SW 1271 (cell line): ENCODE results near the gene NCKAP5.
"Not testable (repeated sequence)": the region's sequence is repeated elsewhere in the genome, so short reads cannot be mapped to it uniquely, and the experiment has no call there.

Experiments
- DNase-seq, 2 experiments: peaks; one replicate each; lab custom pipeline; 2025; lab: John Stamatoyannopoulos, UW

The NCKAP5 gene

DNA sequence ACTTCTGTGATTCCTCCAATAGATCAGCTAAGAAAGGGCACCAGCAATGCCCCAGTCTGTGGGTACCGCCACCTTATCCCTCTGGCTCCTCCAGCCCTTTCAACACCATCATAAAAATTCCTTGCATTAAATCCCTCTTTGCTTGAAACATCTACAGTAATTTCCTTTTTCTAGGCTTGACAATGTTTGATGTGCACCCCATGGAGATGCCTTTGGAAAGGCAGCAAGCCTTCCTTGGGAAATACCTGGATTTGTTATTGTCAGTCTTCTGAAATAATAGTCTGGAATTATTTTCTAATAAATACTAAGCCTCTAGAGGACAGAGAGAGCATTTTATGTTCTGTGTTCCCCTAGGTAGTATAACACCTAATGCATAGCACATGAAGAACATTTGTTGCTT lies 46.1 kb downstream of the NCKAP5 start:
- DNase-seq: no peak

DNA sequence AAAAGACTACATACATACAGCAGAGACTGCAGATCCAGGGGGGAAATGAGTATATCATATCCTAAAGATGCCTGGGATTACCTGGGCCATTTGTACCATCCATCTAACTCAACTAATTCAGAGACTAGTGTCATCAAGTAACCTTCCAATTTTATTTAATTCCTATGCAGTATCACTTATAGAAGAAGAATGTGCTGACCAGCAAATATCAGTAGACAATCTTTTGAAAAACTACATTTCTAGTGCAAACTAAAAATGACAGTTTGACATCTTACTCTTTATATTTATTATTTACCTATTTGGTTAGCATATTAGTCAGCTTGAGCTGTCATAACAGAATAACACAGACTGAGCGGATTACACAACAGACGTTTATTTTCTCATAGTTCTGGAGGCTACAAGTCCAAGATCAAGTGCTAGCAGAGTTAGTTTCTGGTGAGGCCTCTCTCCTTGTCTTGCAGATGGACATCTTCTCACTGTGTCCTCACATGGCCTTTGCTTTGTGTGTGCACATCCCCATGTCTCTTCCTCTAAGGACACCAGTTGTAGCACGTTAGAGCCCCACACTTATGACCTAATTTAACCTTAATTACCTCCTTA lies 47.0 kb downstream of the NCKAP5 start:
- DNase-seq: no peak

DNA sequence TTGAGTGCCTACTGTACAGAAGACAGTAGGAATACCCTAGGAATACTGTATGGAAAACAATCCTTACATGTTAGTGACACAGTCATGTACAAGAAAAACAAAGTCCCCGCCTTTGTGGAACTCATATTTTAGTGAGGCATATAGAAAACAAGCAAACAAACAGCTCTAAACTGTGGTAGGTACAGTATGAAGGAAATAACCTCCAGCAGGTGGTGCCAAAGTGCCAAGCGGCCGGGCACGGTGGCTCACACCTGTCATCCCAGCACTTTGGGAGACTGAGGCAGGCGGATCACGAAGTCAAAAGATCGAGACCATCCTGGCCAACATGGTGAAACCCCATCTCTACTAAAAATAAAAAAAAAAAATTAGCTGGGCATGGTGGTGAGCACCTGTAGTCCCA lies 48.6 kb downstream of the NCKAP5 start:
- DNase-seq: not testable (repeated sequence)

DNA sequence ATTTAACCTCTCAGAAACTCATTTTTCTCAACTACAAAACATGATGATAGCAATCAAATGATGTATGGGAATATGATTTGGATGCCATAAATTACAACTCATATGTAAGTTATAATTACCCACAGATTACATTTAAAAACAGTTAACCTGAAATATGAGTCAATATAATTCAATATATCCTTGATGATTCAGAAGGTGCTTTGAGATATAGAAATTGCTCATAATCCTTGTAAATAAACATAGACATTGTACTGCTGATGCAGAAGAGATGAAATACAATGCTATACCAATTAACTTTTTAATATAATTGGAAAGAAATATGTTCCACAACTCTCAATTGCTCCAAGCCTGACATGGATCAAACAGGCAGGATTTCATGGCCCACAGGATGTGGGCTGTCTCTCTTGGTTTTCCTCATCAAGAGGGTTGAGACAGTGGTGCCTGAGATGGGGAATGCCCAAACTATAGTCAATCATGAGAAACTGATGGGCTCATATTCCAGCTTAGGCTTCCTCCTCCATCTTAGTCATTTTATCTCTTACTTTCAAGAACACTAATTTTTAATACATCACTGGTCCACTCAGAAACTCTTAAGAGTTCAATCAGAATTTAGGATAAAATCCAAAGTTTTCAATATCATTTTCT lies 49.4 kb downstream of the NCKAP5 start:
- no peak for DNase-seq

DNA sequence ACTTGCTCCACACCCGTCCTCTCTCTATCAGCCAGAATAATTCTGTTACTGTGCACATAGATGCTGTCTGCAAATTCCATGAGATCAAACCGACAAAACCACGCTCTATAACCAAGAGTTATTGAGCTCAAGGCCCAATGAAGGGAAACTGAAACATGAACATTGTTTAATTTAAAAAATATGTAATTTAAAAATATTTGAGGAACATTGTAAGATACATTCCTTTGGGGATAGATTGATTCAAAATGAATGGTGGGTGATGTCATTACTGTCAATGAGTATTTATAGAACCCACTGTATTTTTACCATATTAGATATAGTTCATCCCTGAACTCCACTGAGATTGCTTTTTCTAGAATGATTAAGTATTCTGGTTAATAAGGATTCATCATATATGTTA lies 50.4 kb downstream of the NCKAP5 start:
- no peak for DNase-seq

DNA sequence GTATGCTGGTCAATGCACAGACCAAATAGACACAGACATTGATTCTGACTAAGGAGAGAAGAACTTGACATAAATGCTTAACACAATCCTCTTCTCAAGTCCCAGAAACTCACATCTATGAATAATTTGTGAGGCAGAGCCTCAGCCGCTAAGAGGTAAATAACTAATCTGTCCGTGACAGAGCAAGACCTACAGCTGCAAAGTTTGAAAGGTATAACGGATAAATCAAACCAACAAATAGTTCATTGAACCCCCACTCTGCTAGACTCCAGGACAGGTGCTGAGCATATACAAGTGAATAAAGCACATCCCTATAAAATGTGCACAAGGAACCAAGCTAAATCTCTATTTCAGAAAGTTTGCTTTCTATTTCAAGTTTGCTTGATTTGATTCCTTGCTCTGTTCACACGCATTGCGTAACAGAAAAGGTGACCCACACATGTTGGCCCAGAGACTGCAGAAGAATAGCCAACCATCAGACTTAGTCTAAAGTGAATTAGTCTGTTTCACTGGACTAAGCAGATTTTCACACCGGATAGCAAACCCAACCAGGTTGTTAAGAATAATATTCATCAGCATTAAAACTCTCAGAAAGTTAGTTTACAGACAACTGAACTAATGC lies 51.7 kb downstream of the NCKAP5 start:
- DNase-seq: no peak

DNA sequence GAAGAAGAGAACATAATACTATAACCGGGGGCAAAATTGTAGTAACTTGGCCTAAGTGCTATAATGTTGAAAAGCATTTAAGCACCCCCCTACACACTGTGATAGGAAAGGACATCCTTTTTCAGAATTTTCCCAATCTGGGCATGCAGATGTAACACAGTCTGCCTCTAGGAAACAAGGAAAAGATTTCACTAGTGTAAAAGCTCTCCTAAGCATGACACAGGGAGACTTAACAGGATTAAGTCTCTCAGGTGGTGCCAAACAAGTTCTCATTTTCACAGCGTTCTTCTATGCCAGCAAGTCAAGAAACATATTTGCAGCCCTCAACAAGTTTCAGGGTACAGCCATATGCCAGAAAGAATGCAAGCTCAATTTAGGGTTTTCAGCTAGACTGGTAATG lies 53.0 kb downstream of the NCKAP5 start:
- DNase-seq: no peak

DNA sequence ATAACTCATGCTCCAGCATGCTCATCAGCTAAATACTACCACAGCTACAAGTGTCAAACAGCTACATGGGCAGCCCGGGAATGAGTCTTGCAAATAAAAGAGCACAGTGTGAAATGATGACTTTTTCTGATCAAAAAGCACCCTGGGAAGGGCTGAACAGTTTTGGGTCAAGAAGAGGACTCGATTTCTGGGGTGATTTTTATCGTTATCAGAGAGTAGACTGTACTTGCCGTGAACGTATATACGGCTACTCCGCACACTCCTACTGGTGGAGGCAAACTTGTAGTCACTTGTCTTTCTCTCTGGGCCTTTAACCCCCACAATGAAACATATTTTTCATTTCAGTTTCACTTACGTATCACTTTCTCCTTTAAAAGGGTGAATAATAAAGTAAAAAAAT lies 54.4 kb downstream of the NCKAP5 start:
- no peak for DNase-seq

DNA sequence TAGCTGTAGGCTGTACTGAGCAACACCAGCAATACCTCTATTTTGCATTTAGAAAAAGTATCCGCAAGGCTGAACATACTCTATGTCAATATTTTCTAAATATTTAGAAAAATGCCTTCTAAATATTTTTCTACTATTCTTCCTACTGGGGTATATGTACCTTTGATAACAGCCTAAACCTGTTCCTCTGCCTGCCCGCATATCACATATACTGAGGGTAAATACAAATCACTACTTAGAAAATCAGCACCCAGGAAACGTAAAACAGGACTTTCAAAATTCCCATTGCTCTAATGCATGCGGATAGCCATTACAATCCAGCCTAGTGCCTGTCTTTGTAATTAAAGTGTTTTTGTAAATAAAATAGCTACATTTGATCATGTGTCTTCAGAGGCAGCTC lies 56.1 kb downstream of the NCKAP5 start:
- DNase-seq: no peak

DNA sequence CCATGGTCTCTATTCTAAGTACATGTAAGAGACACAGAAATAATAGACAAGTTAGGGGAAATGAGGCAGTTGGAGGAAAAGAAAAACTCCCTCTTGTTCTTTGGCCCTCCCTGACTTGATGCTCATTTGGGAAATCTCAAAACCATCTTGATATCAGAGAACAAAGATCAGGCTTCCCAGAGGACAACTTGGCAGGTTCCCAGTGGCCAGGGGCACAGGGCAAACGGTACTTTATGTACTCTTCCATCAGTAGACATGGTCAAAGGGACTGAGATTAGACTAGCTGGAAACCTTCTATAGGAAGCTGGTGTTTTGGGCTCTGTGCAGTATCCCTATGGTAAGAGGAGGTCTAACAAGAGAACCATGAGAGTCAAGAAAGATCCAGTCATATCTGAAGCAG lies 56.6 kb downstream of the NCKAP5 start:
- DNase-seq: no peak

DNA sequence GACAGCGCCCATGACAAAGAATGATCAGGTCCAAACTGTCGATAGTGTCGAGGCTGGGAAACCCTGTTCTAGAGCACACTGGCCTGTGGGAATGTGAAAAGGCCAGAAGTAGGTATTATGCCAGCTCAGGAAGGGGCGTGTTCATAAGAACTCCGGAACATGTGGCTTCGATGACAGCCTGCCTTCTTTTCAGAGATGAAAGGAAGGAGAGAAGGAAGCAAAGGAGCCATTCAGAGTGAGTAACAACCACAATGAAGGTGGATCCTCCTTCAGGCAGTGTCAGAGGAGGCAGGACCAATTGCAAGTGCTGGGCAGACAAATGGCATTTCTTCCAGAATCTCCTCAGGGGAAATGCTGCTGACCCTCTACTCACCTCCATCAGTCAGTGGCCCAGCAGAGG lies 58.5 kb downstream of the NCKAP5 start:
- no peak for DNase-seq

DNA sequence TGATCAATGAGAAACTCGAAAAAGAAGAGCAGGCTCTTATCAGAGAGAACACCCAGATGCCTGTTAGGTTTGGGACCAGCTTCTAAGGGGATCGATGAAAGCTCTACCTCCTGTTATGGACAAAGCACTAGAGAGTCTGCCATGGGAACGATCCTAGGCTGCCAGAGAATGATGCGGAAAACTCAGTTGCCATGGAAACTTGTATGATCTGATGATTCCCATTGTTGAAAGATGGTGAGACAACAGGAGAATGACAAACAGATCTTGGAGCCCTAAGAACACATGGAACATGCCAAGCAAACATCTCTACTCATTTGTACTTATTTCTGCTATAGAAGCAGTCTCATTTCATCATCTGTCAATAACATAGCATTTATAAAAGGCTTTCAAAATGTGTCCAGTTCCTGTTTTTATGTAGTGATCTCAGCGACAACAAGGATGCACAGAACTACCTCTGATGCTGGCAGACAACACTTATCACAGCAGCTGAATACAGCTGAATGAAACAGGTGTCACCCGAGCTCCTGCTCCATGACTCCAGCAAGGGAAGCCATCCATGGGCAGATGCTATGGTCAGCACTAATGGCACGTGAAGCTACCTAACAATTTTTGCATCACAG lies 59.6 kb downstream of the NCKAP5 start:
- DNase-seq: no peak

DNA sequence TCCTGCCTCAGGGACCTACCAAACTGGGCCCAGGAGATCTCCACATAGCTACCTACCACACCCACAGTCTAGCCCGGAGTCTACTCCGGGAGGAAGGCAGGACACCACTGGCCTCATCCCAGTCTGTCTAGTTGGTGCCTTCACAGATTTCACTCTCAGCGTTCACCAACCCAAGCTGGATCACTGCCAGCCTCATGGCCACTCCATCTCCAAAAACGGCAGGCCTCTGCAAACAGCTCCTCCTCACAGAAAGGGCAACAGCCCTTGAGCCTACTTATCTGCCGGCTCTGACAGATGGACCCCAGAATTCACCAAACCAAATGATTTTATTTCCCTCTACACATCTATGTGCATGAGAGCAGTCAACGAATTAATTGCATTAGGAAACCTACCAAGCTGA lies 61.3 kb downstream of the NCKAP5 start:
- DNase-seq: no peak

DNA sequence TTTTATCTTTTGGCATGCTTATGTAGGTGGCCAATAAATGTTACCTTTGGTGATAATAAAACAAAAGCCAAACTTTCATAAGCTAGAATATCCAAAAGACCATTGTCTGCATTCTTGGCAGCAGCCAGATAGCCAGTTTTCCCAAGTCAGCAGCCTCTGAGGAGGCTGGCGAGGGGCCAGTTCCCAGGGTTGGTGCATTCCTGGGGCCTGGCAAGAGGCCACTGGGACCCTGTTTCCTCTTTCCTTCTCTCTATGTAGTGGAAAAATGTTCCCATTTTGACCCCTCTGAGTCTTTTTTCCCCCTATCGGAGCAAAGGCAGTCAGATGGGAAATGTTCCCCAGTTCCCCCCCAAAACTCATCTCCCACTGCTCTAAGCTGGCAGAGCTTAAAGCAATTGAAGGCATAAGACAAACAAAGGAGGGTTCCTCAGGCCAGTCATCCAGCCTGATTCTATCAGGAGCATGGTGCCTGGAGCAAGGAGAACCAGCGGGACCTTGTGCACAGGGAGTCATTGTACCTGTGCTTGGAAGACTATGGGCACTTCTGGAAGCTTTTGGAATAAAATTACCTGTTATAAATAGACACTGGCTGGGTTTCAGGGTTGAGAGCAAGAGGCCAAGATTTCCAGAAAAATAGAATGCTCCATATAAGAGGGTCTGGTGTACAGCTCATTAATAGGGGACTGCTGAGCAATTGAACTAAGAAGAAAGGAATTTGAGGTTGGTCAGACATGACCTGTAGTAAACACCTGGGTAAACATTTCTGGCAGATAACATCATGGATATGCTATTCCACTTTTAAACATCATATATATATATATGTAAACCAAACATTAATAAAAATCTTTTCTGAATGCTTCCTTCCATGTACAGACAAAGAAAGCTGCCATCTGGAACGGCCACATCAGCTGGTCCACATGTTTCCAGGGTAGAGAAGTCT lies 63.4 kb downstream of the NCKAP5 start:
- no peak for DNase-seq

DNA sequence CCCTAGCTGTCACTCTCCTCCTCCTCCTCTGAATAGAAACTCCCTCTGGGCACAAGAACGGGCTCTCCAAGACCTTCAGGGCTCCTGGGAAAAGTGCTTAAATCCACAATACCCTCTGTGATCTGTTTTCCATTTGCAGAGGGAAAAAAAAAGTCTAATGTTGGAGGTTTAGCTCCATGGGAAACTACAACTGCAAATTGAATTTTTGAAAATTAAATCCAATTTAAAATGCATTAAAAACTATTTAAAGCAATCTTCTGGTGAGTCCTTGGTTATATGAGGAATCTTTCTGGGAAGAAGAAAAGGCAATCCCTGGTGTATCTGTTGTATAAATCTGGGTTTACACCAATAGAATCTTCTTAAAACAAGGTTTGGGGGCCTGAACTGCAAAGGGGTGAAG lies 64.3 kb downstream of the NCKAP5 start:
- no peak for DNase-seq

DNA sequence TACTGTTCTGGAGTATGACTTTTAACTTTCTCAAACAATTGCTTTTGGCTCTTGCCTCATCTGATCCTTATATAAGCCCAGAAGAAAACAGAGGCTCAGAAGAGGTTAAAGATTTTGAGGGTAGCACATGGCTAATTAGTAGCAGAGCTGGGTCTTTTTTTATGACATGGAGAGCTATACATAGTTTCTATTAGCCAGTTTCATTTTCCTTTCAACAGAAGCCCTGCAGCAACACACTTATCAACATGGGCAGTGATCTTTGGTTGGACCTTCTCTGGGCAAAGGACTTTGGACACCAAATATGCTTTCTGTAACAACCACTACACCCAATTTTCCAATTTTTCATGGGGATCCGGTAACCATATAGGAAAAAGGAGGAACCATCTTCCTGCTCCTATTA lies 64.9 kb downstream of the NCKAP5 start:
- no peak for DNase-seq

DNA sequence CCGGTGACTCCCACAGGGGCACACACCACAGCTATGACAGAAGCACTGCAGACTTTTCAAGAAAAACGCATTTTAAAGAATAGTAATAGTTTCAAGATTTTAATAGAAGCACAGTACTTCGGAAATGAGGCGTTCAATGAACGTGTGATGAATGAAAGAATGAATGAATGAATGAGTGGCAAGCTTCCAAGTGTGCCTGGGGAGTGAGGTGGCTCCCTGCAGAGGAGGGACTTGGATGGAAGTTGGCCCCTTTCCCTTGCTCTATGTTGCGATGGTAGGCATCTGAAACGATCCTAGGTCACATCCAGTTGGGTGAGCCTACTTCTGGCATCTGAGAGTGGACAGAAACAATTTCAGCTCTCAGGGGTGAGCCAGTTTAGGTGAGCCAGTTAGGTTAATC lies 65.6 kb downstream of the NCKAP5 start:
- no peak for DNase-seq

DNA sequence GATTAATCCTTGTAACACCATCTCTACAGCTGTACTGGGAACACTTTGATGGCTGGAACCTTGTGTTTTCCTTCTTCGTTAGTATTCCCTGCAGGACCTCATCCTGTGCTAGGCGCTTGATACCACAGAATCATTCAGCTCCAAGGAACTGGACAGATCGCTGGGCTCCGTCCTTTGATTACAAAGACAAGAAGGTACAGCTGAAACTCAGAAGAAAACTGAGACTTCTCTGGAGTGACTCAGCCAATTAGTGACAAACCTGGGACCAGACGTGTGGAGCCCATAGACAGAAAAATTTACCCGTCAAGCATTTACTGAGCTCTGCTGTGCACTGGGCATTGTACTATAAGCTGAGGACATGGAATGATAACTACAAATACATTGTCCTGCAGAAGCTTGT lies 67.3 kb downstream of the NCKAP5 start:
- DNase-seq: no peak

DNA sequence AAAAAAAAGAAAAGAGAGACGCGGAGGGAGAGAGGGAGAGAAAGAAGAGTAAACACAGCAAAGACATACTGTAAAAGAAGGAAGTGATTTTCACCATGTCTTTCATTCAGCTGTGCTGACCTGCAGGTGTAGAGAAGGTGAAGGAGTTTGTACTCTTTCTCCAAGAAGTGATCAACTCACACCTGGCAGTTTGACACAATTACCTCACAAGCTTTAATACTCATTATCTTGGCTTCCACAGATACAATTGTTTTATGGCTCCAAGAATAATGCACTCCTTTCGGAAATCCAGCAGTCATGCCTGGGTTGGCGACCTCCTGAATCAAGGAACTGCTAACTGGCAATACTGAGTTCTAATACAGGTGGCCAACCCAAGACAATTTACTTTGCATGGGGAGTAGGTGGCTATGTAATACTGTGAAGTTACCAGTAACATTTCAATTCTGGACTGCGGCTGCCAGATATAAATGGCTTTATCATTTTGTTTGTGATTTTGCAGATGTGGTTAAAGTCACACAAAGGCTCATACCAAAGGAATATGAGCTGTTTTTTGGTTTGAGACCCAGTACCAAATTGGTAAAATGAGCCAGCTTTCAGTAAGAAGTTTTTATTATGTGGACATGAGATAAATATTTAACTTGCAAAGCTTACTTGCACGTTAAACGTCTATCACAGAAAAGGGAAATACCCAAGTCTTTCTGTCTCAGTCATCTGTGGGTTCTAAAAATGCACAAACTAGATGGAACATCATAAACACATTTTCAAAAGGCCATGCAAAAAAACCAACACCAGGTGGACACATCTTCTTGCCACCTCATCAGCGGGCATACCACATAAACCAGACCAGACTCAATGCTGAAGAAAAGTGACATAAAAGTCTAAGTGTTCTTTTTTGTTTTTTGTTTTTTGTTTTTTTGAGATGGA lies 69.3 kb downstream of the NCKAP5 start:
- DNase-seq: no peak

DNA sequence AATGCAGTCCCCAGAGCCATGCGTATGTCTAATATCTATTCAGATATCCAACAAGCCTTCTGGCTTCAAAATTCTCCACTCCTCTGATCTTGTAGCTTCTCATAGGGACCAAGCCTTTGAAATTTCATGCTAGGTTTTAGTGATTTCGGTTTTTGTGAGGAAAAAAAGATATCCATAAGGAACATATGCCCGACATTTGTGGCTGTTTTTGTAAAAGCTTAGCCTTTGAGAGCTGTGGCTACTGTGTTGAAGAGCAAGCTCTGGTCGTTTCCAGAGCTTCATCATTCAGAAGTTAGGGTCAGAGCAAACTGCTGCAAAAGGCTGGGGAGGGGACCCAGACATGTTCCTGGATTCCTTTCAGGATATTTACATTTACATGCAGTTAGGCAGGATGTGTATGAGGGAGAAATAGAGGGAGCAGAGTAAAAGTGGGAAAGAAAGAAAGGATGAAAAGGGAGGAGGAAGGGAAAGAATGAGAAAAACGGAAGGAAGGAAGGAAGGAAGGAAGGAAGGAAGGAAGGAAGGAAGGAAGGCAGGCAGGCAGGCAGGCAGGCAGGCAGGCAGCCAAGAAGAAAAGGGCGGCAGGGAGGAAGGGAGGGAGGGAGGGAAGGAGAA lies 70.2 kb downstream of the NCKAP5 start:
- DNase-seq: no peak
